Measurements from ENCODE around the gene ZNF536.

Gene ZNF536

GRCh38 chr19:30579419-30579818, 207.2 kb downstream of the ZNF536 start:
- no peak for DNase-seq

GRCh38 chr19:30580673-30581072, 208.5 kb downstream of the ZNF536 start:
- no peak for DNase-seq

- no peak for DNase-seq
Observed at GRCh38 chr19:30584090-30584489, 211.9 kb downstream of the ZNF536 start.

DNA sequence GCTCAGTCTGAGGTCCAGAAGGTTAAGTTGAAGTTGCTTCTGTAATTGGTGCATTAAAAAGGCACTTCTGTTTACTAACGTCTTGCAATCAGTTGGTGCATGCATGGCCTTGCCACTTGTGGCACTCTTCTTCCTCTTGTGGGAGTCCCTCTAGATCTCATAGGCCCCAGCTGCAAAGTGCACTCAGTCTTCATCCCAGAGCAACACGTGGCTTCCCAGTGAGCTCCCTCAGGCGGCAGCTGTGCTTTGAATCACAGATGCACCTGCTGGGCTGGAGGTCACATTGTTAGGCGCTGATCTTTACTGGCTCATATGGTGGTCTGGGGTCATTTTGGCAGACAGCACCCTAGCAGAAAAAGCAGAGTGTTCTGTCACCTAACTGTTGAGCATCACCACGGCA, 215.7 kb downstream of the ZNF536 start:
- no peak for DNase-seq

DNA sequence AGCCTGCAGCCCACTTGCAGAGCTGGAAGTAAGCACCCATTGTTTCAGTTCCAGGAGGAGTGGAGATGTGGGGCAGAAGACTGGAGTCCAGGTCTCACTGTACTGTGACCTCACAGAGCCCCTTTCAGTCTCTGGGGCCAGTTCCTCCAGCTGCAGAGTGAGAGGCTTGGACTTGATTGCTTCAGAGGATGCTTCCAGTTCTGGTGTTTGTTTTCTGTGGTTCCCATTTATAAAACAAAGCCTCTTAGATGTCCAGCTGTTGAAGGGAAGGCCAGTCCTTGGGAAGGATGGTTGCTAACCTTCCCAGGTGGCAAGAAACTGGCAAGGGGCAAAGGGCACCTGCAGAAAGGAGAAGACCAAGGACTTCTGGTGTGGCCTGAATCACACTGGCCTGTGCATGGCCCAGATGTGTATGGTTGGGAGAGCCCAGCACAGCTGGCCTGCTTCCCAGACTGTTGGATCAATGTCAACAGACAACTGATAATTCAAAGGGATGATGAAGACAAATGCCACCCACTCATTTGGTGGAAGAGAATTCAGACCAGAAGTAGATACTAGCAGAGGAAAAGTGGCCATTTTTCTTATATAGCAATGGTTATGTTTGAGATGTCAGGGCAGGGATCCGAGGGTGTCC, 218.5 kb downstream of the ZNF536 start:
- DNase-seq = no peak

DNA sequence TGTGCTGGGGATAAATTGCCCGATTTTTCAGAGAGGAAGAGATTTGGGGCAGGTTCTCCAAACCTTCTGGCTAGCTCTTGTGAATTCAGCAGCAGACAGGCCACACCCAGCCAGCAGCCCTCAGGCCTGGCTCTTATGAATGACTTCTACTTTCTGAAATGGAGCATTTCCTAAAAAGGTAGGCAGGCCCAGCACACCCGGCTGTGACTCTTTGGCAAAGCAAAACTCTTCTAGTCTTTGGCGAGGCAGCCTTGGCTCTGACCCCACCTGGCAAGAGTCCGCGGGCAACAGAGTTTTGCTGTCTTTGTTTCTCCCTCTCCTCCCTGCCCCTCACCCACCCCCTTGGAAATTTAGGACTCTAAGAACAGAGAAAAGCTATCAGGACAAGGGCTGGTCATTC, 221.2 kb downstream of the ZNF536 start:
- DNase-seq = no peak

GRCh38 chr19:30593975-30594745, 222.0 kb downstream of the ZNF536 start:
- no peak for DNase-seq

DNA sequence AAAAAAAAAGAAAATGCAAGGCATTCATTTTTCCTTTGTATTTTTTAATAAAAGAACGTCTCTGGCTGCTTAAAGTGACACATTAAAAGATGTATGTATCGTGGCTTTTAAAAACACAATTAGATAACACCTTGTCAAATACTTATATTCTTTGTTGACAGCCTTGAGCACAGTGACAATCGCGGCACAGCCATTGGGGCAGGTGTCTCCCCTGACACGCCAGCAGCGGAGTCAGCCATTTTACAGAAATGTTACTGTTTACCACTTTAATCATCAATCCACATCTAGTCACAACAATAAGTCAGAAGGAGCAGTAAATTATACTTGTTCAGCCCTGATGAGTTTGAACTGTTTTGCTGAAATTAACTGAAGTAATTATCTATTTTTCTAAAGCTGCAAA, 224.1 kb downstream of the ZNF536 start:
- no peak for DNase-seq

DNA sequence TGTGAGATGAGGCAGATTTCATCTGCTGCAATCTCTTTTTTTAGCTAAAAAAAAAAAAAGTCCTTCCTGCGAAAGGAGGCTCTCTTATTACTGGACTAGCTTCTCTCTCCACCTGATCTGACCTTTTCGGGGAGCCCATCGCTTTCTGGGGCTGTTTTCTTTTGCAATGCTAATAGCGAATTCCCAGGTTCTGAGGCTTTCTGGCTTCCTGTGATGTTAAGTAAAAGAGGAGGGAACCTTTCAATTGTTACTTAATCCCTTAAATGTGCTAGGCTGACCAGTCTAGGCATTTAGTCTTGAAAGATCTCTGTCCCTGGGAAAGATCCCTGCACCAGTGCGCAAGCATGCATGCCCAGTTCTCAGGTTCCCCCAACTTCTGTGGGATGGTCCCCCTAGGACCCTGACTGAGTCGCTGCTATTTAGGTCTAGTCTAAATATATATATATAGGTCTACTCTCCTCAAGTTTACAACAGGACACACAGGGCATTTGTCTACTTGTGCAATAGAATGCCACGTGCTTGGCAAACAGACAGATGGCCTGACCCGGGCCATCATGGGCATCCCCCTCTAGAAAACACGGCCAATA, 224.7 kb downstream of the ZNF536 start:
- no peak for DNase-seq

DNA sequence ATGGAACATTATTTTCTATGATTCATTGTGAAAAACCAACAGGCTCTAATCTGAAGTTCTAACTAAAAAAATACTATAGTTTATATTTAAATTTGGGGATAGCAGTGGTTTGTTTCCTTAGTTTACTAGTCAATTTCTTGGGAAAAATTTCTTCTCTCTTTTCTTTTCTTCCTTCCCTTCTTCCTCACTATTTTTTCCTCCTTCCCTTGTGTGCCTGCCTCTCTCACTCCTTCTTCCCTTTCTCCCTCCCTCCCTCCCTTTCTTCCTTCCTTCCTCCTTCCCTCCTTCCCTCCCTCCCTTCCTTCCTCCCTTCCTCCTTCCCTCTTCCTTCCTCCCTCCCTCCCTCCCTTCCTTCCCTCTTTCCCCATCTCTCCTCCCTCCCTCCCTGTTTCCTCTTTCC, 226.5 kb downstream of the ZNF536 start:
- DNase-seq = no peak

- DNase-seq = no peak
Observed at GRCh38 chr19:30602661-30603350, 230.6 kb downstream of the ZNF536 start.

DNA sequence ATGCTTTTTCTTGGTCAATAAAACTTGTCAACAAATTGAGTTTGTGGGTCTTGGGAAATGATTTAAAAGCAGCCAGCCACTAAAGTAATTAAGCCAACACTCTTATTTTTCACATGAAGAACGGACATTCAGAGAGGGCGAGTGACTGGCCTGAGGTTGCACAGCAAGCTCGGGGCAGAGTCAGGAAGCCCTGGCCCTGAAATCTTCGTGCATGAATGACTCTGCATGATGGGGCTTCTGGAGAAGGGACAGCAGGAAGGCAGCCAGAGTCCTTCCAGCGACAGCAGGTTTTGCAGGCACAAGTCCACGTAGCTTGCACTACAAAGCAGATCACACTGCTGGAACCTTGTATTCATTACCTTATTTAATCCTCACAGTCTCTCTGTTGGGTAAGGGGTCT, 232.5 kb downstream of the ZNF536 start:
- DNase-seq = no peak

DNA sequence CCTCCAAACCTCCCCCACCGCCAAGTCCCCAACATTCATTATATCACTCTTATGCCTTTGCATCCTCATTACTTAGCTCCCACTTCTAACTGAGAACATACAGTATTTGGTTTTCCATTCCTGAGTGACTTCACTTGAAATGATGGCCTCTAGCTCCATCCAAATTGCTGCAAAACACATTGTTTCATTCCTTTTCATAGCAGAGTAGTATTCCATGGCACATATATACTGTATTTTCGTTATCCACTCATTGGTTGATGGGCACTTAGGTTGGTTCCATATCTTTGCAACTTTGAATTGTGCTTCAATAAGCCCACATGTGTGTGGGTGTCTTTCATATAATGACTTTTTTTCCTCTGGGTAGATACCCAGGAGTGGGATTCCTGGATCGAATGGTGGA, 233.1 kb downstream of the ZNF536 start:
- no peak for DNase-seq

DNA sequence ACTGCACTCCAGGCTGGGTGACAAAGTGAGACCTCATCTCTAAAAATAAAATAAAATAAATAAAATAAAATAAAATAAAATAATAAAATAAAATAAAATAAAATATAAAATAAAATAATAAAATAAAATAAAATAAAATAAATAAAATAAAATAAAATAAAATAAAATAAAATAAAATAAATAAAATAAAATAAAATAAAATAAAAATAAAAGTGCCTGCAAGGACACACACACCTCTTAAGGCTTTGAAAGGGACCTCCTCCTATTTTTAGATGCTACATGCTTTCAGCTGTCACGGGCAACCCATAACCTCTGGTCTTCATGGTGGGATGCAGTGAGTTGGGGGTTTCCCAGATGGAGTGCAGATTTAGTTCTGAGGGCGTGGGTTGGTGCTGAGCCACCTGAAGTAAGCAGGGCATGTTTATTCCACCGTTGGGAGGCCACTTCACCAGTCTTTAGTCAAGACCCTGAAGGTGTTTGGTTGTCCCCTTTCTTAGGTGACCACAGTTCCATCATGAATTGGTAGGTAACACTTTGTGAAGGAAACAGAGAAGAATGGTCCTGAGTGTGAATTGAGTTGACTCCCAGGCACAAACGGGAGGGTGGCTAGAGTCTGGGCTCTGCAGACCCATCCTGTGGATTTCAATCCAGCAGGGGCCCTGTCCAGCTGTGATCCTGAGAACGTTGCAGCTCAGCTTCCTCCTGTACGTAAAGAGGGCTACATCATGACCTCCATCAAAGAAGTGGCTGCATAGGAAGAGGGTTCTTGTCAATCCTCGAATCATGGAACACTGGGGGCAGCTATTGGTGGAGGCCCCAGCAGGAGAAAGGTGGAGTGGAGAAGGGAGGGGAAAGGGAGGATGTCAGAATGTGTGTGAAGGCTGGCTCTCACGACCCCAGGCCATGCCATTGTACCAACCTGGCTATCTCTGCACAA, 234.2 kb downstream of the ZNF536 start:
- no peak for DNase-seq
